A549 (cell line): ENCODE measurements around the gene PGM5.

Experiments used
- CTCF ChIP-seq: fragments of >200 bp; sonication (Bioruptor Twin); formaldehyde crosslinking; IDR thresholded peaks from 3 replicates; pipeline ENCODE4 v1.5.1; 2016
- ELK1 ChIP-seq: fragments of 150-350 bp; IDR thresholded peaks from 2 replicates; pipeline ENCODE4 v1.6.1; 2014; ENCODE audit warnings: low read depth, mild to moderate bottlenecking, low read length
- EP300 ChIP-seq, 2 experiments: fragments of >200 bp; sonication (Bioruptor Twin); formaldehyde crosslinking; IDR thresholded peaks; 2 replicates in 1 of 2; 3 replicates in 1 of 2; pipeline ENCODE4 v1.6.1; 2016 to 2017
- HMGXB4 ChIP-seq: fragments of 250-450 bp; sonication (Bioruptor Pico); IDR thresholded peaks from 2 replicates; pipeline ENCODE4 v1.5.0; 2021; ENCODE audit warnings: mild to moderate bottlenecking, moderate library complexity, borderline replicate concordance
- JUN ChIP-seq, 2 experiments: fragments of >200 bp; sonication (Bioruptor Twin); formaldehyde crosslinking; IDR thresholded peaks; 2 replicates in 1 of 2; 3 replicates in 1 of 2; pipeline ENCODE4 v1.6.1; 2016 to 2017
- MAFK ChIP-seq: fragments of 450-650 bp; IDR thresholded peaks from 2 replicates; pipeline ENCODE4 v1.6.1; 2014; ENCODE audit not compliant: partially characterized antibody
- MAX ChIP-seq: IDR thresholded peaks from 2 replicates; pipeline ENCODE4 v1.6.1; 2012
- POLR2A ChIP-seq: IDR thresholded peaks from 2 replicates; pipeline ENCODE4 v1.6.1; 2012; ENCODE audit warnings: mild to moderate bottlenecking, low read length
- POLR2AphosphoS2 ChIP-seq: conservative IDR thresholded peaks from 2 replicates; pipeline ENCODE4 v1.6.1; 2012; ENCODE audit warnings: low read length, improper control_type of control experiment, inconsistent platforms
- RAD21 ChIP-seq, 2 experiments: fragments of >200 bp in 1 of 2; sonication (Bioruptor Twin) in 1 of 2; formaldehyde crosslinking in 1 of 2; IDR thresholded peaks in 1 of 2; conservative IDR thresholded peaks in 1 of 2; 2 replicates in 1 of 2; 3 replicates in 1 of 2; pipeline ENCODE4 v1.6.1; 2012 to 2018; ENCODE audit warnings: inconsistent platforms in 1 of 2
- RCOR1 ChIP-seq: fragments of 150-350 bp; IDR thresholded peaks from 2 replicates; pipeline ENCODE4 v1.6.1; 2014; ENCODE audit warnings: antibody characterized with exemption, low read length, low read depth
- ZFP36 ChIP-seq: fragments of 450-650 bp; IDR thresholded peaks from 2 replicates; pipeline ENCODE4 v1.6.1; 2014; ENCODE audit warnings: borderline replicate concordance; ENCODE audit not compliant: partially characterized antibody

GRCh38 chr9:68575817-68576216 is 219.4 kb downstream of the PGM5 start:
- TF ChIP-seq CTCF (no peak), RCOR1 (no peak), MAFK (no peak), POLR2AphosphoS2 (no peak), HMGXB4 (CRISPR knock-in tag) (no peak), RAD21 (conservative IDR thresholded peaks at IDR 0.05 in 1 of 2, IDR thresholded peaks at IDR 0.05 in 1 of 2) (no peak), POLR2A (no peak), EP300 (IDR thresholded peaks at IDR 0.05) (no peak), JUN (IDR thresholded peaks at IDR 0.05) (no peak), ELK1 (no peak), ZFP36 (no peak), MAX (no peak)
